GM19025 (cell line): ENCODE measurements around the gene PCSK9.

ENCODE experiments used
- ATAC-seq: cut with Tn5 transposase; IDR thresholded peaks from one replicate; pipeline ENCODE4 v1.9.1; 2021; ENCODE audit warnings: mild to moderate bottlenecking, low read depth, moderate library complexity; ENCODE audit not compliant: unreplicated experiment

PCSK9 gene

GRCh38 chr1:55039342-55040082 is at the start of gene PCSK9:
TSS of gene PCSK9 (plus strand) at chr1:55039548. CDS start at chr1:55039838, 290 bp downstream.
- ATAC-seq: no peak

GRCh38 chr1:54989968-54990810 is 49.2 kb upstream of the PCSK9 start:
- no peak for ATAC-seq

- no peak for ATAC-seq
Observed at GRCh38 chr1:54990916-54991315, 48.4 kb upstream of the PCSK9 start.

GRCh38 chr1:54991939-54992338 is 47.4 kb upstream of the PCSK9 start:
- ATAC-seq: no peak

- no peak for ATAC-seq
Observed at GRCh38 chr1:54993140-54993539, 46.2 kb upstream of the PCSK9 start.

- ATAC-seq: no peak
Observed at GRCh38 chr1:54994355-54994990, 44.9 kb upstream of the PCSK9 start.

- ATAC-seq: no peak
Observed at GRCh38 chr1:54995013-54995760, 44.2 kb upstream of the PCSK9 start.

- ATAC-seq: no peak
Observed at GRCh38 chr1:54995835-54996234, 43.5 kb upstream of the PCSK9 start.

GRCh38 chr1:54996359-54996868 is 42.9 kb upstream of the PCSK9 start:
- ATAC-seq: peak; percentile 48

- no peak for ATAC-seq
Observed at GRCh38 chr1:54996869-54997710, 42.3 kb upstream of the PCSK9 start.

GRCh38 chr1:54997711-54997986 is 41.7 kb upstream of the PCSK9 start:
- ATAC-seq: no peak

- ATAC-seq: no peak
Observed at GRCh38 chr1:54998100-54998499, 41.2 kb upstream of the PCSK9 start.

GRCh38 chr1:54998677-54999076 is 40.7 kb upstream of the PCSK9 start, which contains the start of gene BSND:
TSS of gene BSND (plus strand) at chr1:54998933. CDS start at chr1:54999187, 254 bp downstream.
- no peak for ATAC-seq

- ATAC-seq: no peak
Observed at GRCh38 chr1:55000110-55001085, 39.0 kb upstream of the PCSK9 start.

- ATAC-seq: no peak
Observed at GRCh38 chr1:55001311-55001710, 38.0 kb upstream of the PCSK9 start.

GRCh38 chr1:55002686-55003085 is 36.7 kb upstream of the PCSK9 start:
- ATAC-seq: no peak

GRCh38 chr1:55005351-55006140 is 33.8 kb upstream of the PCSK9 start:
- ATAC-seq: no peak

GRCh38 chr1:55006931-55007330 is 32.4 kb upstream of the PCSK9 start:
- ATAC-seq: no peak
